LoVo (cell line): ENCODE measurements around the gene ANKRD29.
"Not testable (repeated sequence)": the region's sequence is repeated elsewhere in the genome, so short reads cannot be mapped to it uniquely, and the experiment has no call there.

Experiments used
- DNase-seq: peaks from one replicate; pipeline ENCODE4 v3.0.0-alpha.2; 2016; ENCODE audit warnings: low spot score

The ANKRD29 gene

GRCh38 chr18:23616258-23616657 is 46.5 kb downstream of the ANKRD29 start:
- DNase-seq, result no peak

GRCh38 chr18:23614891-23615290 is 47.8 kb downstream of the ANKRD29 start:
- DNase-seq, result no peak

GRCh38 chr18:23614413-23614812 is 48.3 kb downstream of the ANKRD29 start:
- no peak for DNase-seq

- DNase-seq, result not testable (repeated sequence)
Observed at GRCh38 chr18:23613091-23613475, 49.6 kb downstream of the ANKRD29 start.

- no peak for DNase-seq
Observed at GRCh38 chr18:23612434-23613090, 50.1 kb downstream of the ANKRD29 start.

GRCh38 chr18:23609390-23610023 is 53.2 kb downstream of the ANKRD29 start:
- DNase-seq, result peak; percentile 58

- DNase-seq, result no peak
Observed at GRCh38 chr18:23608211-23608610, 54.5 kb downstream of the ANKRD29 start.

GRCh38 chr18:23605941-23606340 is 56.8 kb downstream of the ANKRD29 start:
- no peak for DNase-seq

GRCh38 chr18:23599809-23600208 is 62.9 kb downstream of the ANKRD29 start:
- no peak for DNase-seq

- no peak for DNase-seq
Observed at GRCh38 chr18:23596183-23596582, 66.5 kb downstream of the ANKRD29 start.

- no peak for DNase-seq
Observed at GRCh38 chr18:23595591-23595990, 67.1 kb downstream of the ANKRD29 start.

GRCh38 chr18:23593720-23594119 is 69.0 kb downstream of the ANKRD29 start:
- no peak for DNase-seq

- DNase-seq, result no peak
Observed at GRCh38 chr18:23592911-23593310, 69.8 kb downstream of the ANKRD29 start.

- DNase-seq, result no peak
Observed at GRCh38 chr18:23591011-23591410, 71.7 kb downstream of the ANKRD29 start.

GRCh38 chr18:23588836-23589560 is 73.7 kb downstream of the ANKRD29 start:
- DNase-seq, result no peak

GRCh38 chr18:23587220-23587642 is 75.5 kb downstream of the ANKRD29 start:
- peak; percentile 22 for DNase-seq

GRCh38 chr18:23586249-23587196 is 76.2 kb downstream of the ANKRD29 start, which contains the start of gene NPC1:
NPC1 (minus strand) TSS chr18:23586506; CDS start chr18:23586343, 163 bp downstream.
- peak; percentile 94 for DNase-seq

- no peak for DNase-seq
Observed at GRCh38 chr18:23585897-23586248, 76.8 kb downstream of the ANKRD29 start.

- DNase-seq, result peak; percentile 54
Observed at GRCh38 chr18:23585007-23585871, 77.5 kb downstream of the ANKRD29 start.

- no peak for DNase-seq
Observed at GRCh38 chr18:23584019-23584983, 78.4 kb downstream of the ANKRD29 start.
